SH-SY5Y (cell line): ENCODE results near the gene PSTPIP1.

Experiments
- GATA2 ChIP-seq: IDR thresholded peaks from 2 replicates; pipeline ENCODE4 v1.6.1; 2011; ENCODE audit warnings: mild to moderate bottlenecking, low read depth, low read length
- GATA3 ChIP-seq: IDR thresholded peaks from 2 replicates; pipeline ENCODE4 v1.6.1; 2011; ENCODE audit warnings: low read depth, mild to moderate bottlenecking, low read length, moderate library complexity

- TF ChIP-seq GATA2 (no peak), GATA3 (no peak)
These were observed 34.5 kb downstream of the PSTPIP1 start for GRCh38 chr15:77029166-77030047.
